SJSA1 (cell line): ENCODE results near the gene ATG16L2. TPM values are rescaled to one million over a fixed set of nuclear protein-coding genes. Genes with fewer than 3 reads are reported as not detected.
"Not testable (repeated sequence)": the region's sequence is repeated elsewhere in the genome, so short reads cannot be mapped to it uniquely, and the experiment has no call there.

Source experiments
- DNase-seq, 2 experiments: peaks; one replicate each; pipeline ENCODE4 v3.0.0-alpha.2; 2015 to 2020; ENCODE audit warnings: low spot score in 2 of 2, low read depth in 1 of 2
- H3K27ac ChIP-seq: fragments of 250-450 bp; sonication (Bioruptor Pico); 2 replicates; pipeline ENCODE4 v1.5.1; 2020; ENCODE audit warnings: mild to moderate bottlenecking, moderate library complexity
- H3K27me3 ChIP-seq: fragments of 250-450 bp; sonication (Bioruptor Pico); replicated peaks from 2 replicates; pipeline ENCODE4 v1.5.1; 2020; ENCODE audit warnings: mild to moderate bottlenecking, moderate library complexity
- H3K36me3 ChIP-seq: fragments of 250-450 bp; sonication (Bioruptor Pico); 2 replicates; pipeline ENCODE4 v1.5.1; 2020; ENCODE audit warnings: mild to moderate bottlenecking
- H3K4me1 ChIP-seq: fragments of 250-450 bp; sonication (Bioruptor Pico); replicated peaks from 2 replicates; pipeline ENCODE4 v1.6.1; 2021; ENCODE audit warnings: mild to moderate bottlenecking
- H3K4me3 ChIP-seq: fragments of 250-450 bp; sonication (Bioruptor Pico); 2 replicates; pipeline ENCODE4 v1.5.1; 2020; ENCODE audit warnings: mild to moderate bottlenecking
- H3K9me3 ChIP-seq: fragments of 250-450 bp; sonication (Bioruptor Pico); replicated peaks from 2 replicates; pipeline ENCODE4 v1.5.1; 2020; ENCODE audit warnings: mild to moderate bottlenecking
- total RNA-seq: library from RNA; depleted of rRNA; stranded (reverse); fragments of >200 nt; shearing (Covaris generic); gene quantifications from 2 replicates; pipeline ENCODE4 v1.2.3, GENCODE V29; 2014

Gene ATG16L2
- total RNA-seq, 1 experiment from 2014 or later: 3.2 TPM

DNA sequence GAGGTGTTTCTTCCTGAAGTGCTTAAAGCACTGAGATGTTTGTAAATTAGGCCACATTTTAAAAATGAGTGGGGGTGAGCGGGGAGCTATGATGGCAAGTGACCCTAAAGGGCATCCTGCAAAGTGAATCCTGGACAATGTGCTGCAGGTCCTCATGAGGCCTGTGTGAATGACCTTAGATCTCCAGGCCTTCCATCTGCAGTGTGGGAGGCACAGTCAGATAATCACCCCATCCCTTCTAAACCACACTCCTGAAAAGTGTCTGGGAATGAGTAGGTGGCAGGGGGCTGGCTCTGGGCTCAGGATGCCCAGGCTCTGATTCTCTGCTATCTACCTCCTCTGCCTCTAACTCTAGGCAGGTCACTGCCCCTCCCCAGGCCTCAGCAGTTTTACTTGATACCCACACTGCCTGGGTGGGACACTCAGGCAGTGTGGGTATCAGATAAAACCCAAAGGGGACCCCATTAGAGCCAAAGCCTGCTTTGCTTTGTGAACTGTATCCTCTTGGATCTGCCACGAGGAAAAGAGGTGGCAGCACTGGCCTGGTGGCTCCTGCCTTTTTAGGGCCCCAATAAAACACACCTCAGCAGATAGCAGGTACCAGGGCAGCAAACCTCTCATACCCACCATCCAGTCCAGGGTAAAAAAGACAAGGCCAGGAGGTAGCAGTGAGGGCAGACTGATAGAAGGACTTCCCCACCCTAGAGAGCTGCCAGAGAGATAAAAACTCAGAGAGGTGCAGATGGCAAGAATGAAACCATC lies 30.9 kb upstream of the ATG16L2 start:
- no peak for DNase-seq
- Histone ChIP-seq H3K36me3 (no peaks in the 10 kb centered on the region), H3K4me3 (no peak overlapping the region), H3K4me1 (no peaks in the 10 kb centered on the region), H3K9me3 (no peaks in the 10 kb centered on the region), H3K27ac (no peak overlapping the region), H3K27me3 (no peaks in the 10 kb centered on the region)

DNA sequence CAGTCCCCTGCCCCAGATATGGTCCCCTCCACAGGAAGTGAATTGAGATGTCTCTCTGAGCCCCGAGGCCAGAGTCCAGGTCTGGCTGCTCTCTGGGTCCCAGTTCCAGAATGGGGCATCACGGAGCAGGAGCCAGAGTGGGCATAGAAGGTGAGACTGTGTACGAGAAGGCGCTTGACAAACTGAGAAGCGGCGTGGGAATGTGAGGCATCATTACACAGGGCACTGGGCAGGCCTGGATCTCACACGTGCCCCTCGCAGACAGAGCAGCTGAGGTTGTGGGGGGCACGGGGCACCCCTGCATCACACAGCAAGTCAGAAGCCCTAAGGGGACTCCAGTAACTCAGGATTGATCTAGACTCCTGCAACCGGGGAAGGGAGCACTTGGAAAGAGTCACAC lies 29.5 kb upstream of the ATG16L2 start:
- peaks cover 2% of the 10 kb centered on the region; the same call in 1 of the 2 replicates for H3K4me1 ChIP-seq
- H3K27ac ChIP-seq: no peak overlapping the region
- H3K27me3 ChIP-seq: no peaks in the 10 kb centered on the region
- H3K4me3 ChIP-seq: no peak overlapping the region
- no peaks in the 10 kb centered on the region for H3K36me3 ChIP-seq
- H3K9me3 ChIP-seq: no peaks in the 10 kb centered on the region
- no peak for DNase-seq

- H3K27me3 ChIP-seq: no peaks in the 10 kb centered on the region
- H3K4me1 ChIP-seq: peaks cover 6% of the 10 kb centered on the region; the same call in 1 of the 2 replicates
- H3K4me3 ChIP-seq: no peak overlapping the region
- H3K9me3 ChIP-seq: no peaks in the 10 kb centered on the region
- H3K27ac ChIP-seq: no peak overlapping the region
- H3K36me3 ChIP-seq: no peaks in the 10 kb centered on the region
- no peak for DNase-seq
Measured at GRCh38 chr11:72786305-72787215, 27.7 kb upstream of the ATG16L2 start.

GRCh38 chr11:72787216-72788104 lies 26.8 kb upstream of the ATG16L2 start:
- Histone ChIP-seq H3K36me3 (no peaks in the 10 kb centered on the region), H3K4me1 (peaks cover 6% of the 10 kb centered on the region; the same call in 1 of the 2 replicates), H3K9me3 (no peaks in the 10 kb centered on the region), H3K27ac (no peak overlapping the region), H3K27me3 (no peaks in the 10 kb centered on the region), H3K4me3 (no peak overlapping the region)
- no peak for DNase-seq

GRCh38 chr11:72788241-72788640 lies 26.0 kb upstream of the ATG16L2 start:
- peaks cover 9% of the 10 kb centered on the region for H3K4me1 ChIP-seq
- H3K9me3 ChIP-seq: no peaks in the 10 kb centered on the region
- H3K27me3 ChIP-seq: no peaks in the 10 kb centered on the region
- H3K27ac ChIP-seq: no peak overlapping the region
- H3K4me3 ChIP-seq: no peak overlapping the region
- no peaks in the 10 kb centered on the region for H3K36me3 ChIP-seq
- no peak for DNase-seq

DNA sequence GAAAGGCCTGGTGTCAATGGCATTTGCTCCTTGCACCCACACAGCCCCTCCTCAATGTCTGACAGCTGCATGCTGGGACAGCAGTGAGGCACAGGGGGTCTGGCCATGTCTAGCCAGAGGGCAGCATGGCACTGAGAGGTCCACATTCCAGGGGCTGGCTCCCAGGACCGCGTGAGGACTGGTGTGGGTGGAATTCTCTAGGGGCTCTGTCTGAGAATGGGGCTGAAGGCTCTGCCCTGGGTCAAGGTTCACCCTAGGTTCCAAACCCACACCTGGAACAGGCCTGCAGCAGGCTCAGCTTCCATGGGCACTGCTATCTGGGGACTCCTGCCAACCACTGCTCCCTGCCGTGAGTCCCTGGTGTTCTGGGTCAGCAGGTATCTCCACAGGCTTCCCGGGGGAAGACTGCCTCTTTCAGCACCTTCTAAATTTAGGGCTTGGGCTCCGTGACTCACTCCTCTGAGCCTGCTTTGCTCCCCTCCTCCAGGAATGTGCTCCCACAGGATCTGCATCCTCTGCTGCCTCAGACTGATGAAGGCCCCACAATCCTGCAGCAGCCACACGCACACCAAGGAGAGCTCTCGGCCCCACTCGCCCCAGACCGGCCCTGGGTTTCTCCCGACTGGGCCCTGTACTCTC lies 24.6 kb upstream of the ATG16L2 start:
- Histone ChIP-seq H3K4me3 (no peak overlapping the region), H3K27me3 (no peaks in the 10 kb centered on the region), H3K4me1 (peaks cover 11% of the 10 kb centered on the region), H3K9me3 (no peaks in the 10 kb centered on the region), H3K27ac (no peak overlapping the region), H3K36me3 (no peaks in the 10 kb centered on the region)
- no peak for DNase-seq

GRCh38 chr11:72791228-72791627 lies 23.0 kb upstream of the ATG16L2 start:
- H3K9me3 ChIP-seq, H3K4me3 ChIP-seq, H3K27me3 ChIP-seq, H3K36me3 ChIP-seq, DNase-seq, H3K27ac ChIP-seq: not testable (repeated sequence)
- H3K4me1 ChIP-seq: peaks cover 11% of the 10 kb centered on the region

- Histone ChIP-seq H3K36me3 (no peaks in the 10 kb centered on the region), H3K4me1 (peaks cover 11% of the 10 kb centered on the region), H3K9me3 (no peaks in the 10 kb centered on the region), H3K27ac (no peak overlapping the region), H3K27me3 (no peaks in the 10 kb centered on the region), H3K4me3 (no peak overlapping the region)
- DNase-seq: no peak
Measured at GRCh38 chr11:72792437-72793021, 21.7 kb upstream of the ATG16L2 start.

DNA sequence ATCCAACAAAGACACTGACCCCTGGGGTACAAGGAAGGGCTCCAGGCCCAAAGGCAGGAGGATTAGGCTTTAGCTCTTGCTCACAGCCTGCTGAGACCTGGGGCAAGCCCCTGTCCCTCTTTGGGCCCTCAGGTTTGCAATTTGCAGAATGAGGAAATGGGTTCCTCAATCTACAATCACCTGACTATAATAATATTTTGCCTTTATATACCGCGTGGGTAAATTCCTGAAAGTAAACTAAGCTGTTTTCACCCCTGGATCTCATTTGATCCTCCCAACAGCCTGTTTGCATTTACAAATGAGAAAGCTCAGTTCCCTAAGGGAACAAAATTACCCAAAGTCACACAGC lies 21.2 kb upstream of the ATG16L2 start:
- Histone ChIP-seq H3K27me3 (no peaks in the 10 kb centered on the region), H3K4me1 (peaks cover 11% of the 10 kb centered on the region), H3K4me3 (no peak overlapping the region), H3K27ac (0 out of 2 replicates have a peak overlapping the region, but pooled peaks have one; percentile 12), H3K9me3 (no peaks in the 10 kb centered on the region), H3K36me3 (no peaks in the 10 kb centered on the region)
- no peak for DNase-seq

- peak within 1 kb of the TSS; percentile 58 for H3K4me3 ChIP-seq
- H3K9me3 ChIP-seq: no peaks in the 10 kb centered on the region
- DNase-seq: peak; percentile 87 to 94
- H3K4me1 ChIP-seq: peaks cover 11% of the 10 kb centered on the region
- H3K27ac ChIP-seq: 0 out of 2 replicates have a peak within 1 kb of the TSS, but pooled peaks have one; percentile 12
- H3K27me3 ChIP-seq: no peaks in the 10 kb centered on the region
- H3K36me3 ChIP-seq: no peaks in the 10 kb centered on the region
Measured at GRCh38 chr11:72793425-72794367, 20.5 kb upstream of the ATG16L2 start, which contains the start of gene STARD10. STARD10 (minus strand) TSS chr11:72794047; CDS start chr11:72781181, 12,866 bp downstream.

- DNase-seq: no peak
- Histone ChIP-seq H3K27ac (no peak overlapping the region), H3K9me3 (no peaks in the 10 kb centered on the region), H3K4me3 (no peak overlapping the region), H3K4me1 (peaks cover 1% of the 10 kb centered on the region), H3K36me3 (no peaks in the 10 kb centered on the region), H3K27me3 (no peaks in the 10 kb centered on the region)
Measured at GRCh38 chr11:72798361-72798760, 15.8 kb upstream of the ATG16L2 start.

DNA sequence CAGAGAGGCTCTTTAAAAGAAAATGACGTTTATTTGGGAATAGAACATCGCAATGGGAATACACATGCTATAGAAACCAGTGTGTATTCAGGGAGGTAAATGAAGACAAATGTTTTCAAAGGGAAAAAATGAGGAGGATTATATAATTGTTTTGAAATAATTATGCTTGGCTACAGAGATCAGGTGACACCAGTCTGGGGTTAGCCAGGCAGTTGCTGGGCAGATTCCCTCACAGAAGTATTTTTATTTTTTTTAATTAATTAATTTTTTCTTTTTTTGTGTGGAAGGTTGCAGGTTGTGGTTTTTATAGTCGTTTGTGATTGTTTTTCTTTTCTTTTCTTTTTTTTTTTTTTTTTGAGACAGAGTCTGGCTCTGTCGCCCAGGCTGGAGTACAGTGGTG lies 14.8 kb upstream of the ATG16L2 start:
- no peak for DNase-seq
- H3K27ac ChIP-seq: no peak overlapping the region
- no peaks in the 10 kb centered on the region; the same call in 1 of the 2 replicates for H3K4me1 ChIP-seq

More for the DNA sequence above, 14.8 kb upstream of the ATG16L2 start:
- no peak overlapping the region for H3K4me3 ChIP-seq
- H3K27me3 ChIP-seq: no peaks in the 10 kb centered on the region
- no peaks in the 10 kb centered on the region for H3K9me3 ChIP-seq
- no peaks in the 10 kb centered on the region for H3K36me3 ChIP-seq
